PC-9 (cell line): Measurements from ENCODE around the gene APPL1. TPM values are rescaled to one million over a fixed set of nuclear protein-coding genes. Genes with fewer than 3 reads are reported as not detected.

Experiments
- BruUV-seq: library from RNA; stranded (reverse); fragments of 400-500 nt; replicated peaks from 2 replicates; lab custom pipeline; 2021; lab: Mats Ljungman, UMichigan
- CTCF ChIA-PET: fragments of 300-600 bp; sonication (Branson Sonifier 250); formaldehyde crosslinking; loops from one replicate; lab custom pipeline; 2022; ENCODE audit warnings: antibody characterized with exemption; lab: Charles Lee
- POLR2A ChIA-PET: fragments of 300-600 bp; sonication (Branson Sonifier 250); formaldehyde crosslinking; loops from one replicate; lab custom pipeline; 2022; ENCODE audit warnings: antibody characterized with exemption; ENCODE audit not compliant: unreplicated experiment; lab: Charles Lee
- DNase-seq, 2 experiments: peaks; one replicate each; pipeline versions ENCODE4 v3.0.0 to v3.0.0-alpha.2; 2015 to 2022; ENCODE audit warnings: mixed read lengths in 1 of 2
- H2AFZ ChIP-seq: fragments of 200-600 bp; sonication (generic); 2 replicates; pipeline ENCODE4 v1.8.1; 2017; ENCODE audit warnings: antibody characterized with exemption
- H3F3A ChIP-seq: fragments of 200-600 bp; sonication (generic); 2 replicates; pipeline ENCODE4 v1.8.1; 2017; ENCODE audit warnings: antibody characterized with exemption, mild to moderate bottlenecking, low read depth; ENCODE audit not compliant: insufficient read depth
- H3K27ac ChIP-seq: fragments of 200-600 bp; sonication (generic); 2 replicates; pipeline ENCODE4 v1.6.1; 2016; ENCODE audit warnings: mixed run types
- H3K27me3 ChIP-seq: fragments of 200-600 bp; sonication (generic); 2 replicates; pipeline ENCODE4 v1.6.1; 2016; ENCODE audit warnings: low read depth, mixed run types; ENCODE audit not compliant: insufficient read depth
- H3K36me3 ChIP-seq: fragments of 200-600 bp; sonication (generic); 2 replicates; pipeline ENCODE4 v1.6.1; 2016; ENCODE audit warnings: low read depth, mixed run types
- H3K4me1 ChIP-seq: fragments of 200-600 bp; sonication (generic); replicated peaks from 2 replicates; pipeline ENCODE4 v1.6.1; 2016; ENCODE audit warnings: mixed run types; ENCODE audit not compliant: insufficient read depth
- H3K4me2 ChIP-seq: fragments of 200-600 bp; sonication (generic); 2 replicates; pipeline ENCODE4 v1.6.1; 2017; ENCODE audit warnings: mixed run types
- H3K4me3 ChIP-seq: fragments of 200-600 bp; sonication (generic); 2 replicates; pipeline ENCODE4 v1.6.1; 2016; ENCODE audit warnings: mixed run types
- H3K79me2 ChIP-seq: fragments of 200-600 bp; sonication (generic); 2 replicates; pipeline ENCODE4 v1.6.1; 2017; ENCODE audit warnings: low read depth, mixed run types
- H3K9me2 ChIP-seq: fragments of 200-600 bp; sonication (generic); 2 replicates; pipeline ENCODE4 v1.8.1; 2017; ENCODE audit warnings: mild to moderate bottlenecking; ENCODE audit not compliant: insufficient read depth
- H3K9me3 ChIP-seq: fragments of 200-600 bp; sonication (generic); 2 replicates; pipeline ENCODE4 v1.8.1; 2016; ENCODE audit warnings: low read depth; ENCODE audit not compliant: insufficient read depth
- H4K20me1 ChIP-seq: fragments of 200-600 bp; sonication (generic); 2 replicates; pipeline ENCODE4 v1.8.1; 2017; ENCODE audit not compliant: insufficient read depth
- EZH2 ChIP-seq: fragments of 200-600 bp; sonication (generic); IDR thresholded peaks from 2 replicates; pipeline ENCODE4 v1.8.0; 2017; ENCODE audit warnings: antibody characterized with exemption, low read depth
- intact Hi-C: fragments of 100-400 bp; cut with micrococcal nuclease; formaldehyde crosslinking; loops from one replicate; pipeline ENCODE4 v1.10.0; 2022; ENCODE audit not compliant: unreplicated experiment
- total RNA-seq: library from RNA; stranded (reverse); gene quantifications from 2 replicates; pipeline ENCODE4 v1.2.3, GENCODE V29; 2021
- TF ChIP-seq, protein P1 (sequence below): fragments of 200-600 bp; sonication (generic); conservative IDR thresholded peaks from 2 replicates; pipeline ENCODE4 v1.6.1; 2017; ENCODE audit warnings: mixed run types, antibody characterized with exemption, mild to moderate bottlenecking, moderate library complexity

Gene APPL1
- total RNA-seq, 1 experiment from 2014 or later, result 34.1 TPM

DNA sequence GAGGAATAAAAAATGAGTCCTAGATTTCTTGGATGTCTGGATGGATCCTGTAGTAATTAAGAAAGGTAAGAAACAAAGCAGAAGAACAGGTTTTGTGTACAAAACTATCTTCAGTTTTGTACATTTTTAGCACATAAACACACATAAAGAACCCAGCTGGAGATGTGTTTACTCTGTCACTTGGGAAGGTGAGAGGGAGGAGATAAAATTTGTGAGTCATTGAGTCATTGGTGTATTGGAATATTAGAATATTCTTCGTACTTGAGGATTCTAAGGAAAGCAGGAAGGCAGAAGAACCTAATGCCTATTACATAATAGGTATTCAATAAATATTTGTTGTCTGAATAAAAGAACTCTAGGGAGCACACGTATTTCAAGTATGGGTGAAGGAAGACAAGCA lies 17.4 kb downstream of the APPL1 start:
- Histone ChIP-seq H3K4me2 (no peak overlapping the region), H4K20me1 (no peaks in the 10 kb centered on the region), H3K4me1 (no peaks in the 10 kb centered on the region), H3K4me3 (no peak overlapping the region), H3K27ac (no peak overlapping the region), H3K79me2 (no peaks in the 10 kb centered on the region), H3F3A (no peaks in the 10 kb centered on the region; the same call in 1 of the 2 replicates), H3K9me3 (no peaks in the 10 kb centered on the region), H3K27me3 (no peaks in the 10 kb centered on the region), H2AFZ (no peak overlapping the region), H3K9me2 (no peaks in the 10 kb centered on the region; the same call in 1 of the 2 replicates), H3K36me3 (no peaks in the 10 kb centered on the region)
- no TSS peak for BruUV-seq
- no peak for TF ChIP-seq EZH2
- TF ChIP-seq, protein P1, sequence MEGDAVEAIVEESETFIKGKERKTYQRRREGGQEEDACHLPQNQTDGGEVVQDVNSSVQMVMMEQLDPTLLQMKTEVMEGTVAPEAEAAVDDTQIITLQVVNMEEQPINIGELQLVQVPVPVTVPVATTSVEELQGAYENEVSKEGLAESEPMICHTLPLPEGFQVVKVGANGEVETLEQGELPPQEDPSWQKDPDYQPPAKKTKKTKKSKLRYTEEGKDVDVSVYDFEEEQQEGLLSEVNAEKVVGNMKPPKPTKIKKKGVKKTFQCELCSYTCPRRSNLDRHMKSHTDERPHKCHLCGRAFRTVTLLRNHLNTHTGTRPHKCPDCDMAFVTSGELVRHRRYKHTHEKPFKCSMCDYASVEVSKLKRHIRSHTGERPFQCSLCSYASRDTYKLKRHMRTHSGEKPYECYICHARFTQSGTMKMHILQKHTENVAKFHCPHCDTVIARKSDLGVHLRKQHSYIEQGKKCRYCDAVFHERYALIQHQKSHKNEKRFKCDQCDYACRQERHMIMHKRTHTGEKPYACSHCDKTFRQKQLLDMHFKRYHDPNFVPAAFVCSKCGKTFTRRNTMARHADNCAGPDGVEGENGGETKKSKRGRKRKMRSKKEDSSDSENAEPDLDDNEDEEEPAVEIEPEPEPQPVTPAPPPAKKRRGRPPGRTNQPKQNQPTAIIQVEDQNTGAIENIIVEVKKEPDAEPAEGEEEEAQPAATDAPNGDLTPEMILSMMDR, result no peak
- ChIA-PET POLR2A (no interaction called here), CTCF (no interaction called here)
- no peak for DNase-seq
- intact Hi-C loops, result no loop called here

DNA sequence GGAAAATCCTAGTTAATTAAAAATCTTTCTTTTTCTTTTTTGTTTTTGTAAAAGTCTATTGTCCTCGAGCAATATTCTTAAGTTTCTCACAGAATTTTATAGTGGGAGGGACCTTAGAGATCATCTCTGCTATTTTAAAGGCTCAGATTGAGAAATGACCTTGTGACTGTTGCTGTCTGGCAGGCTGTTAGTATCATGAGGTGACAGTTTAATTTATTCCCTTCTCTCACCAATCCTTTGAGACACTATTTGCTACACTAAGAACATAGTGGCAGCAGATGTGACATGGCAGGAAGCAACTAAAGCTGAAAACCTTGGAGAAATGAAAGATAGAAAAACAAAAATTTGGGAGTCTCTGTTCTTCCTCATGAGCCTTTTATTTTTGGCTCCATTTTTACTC lies 24.9 kb downstream of the APPL1 start:
- no peak for DNase-seq

GRCh38 chr3:57256844-57257243 lies 29.3 kb downstream of the APPL1 start:
- H3K9me2 ChIP-seq, result no peaks in the 10 kb centered on the region
- H3K36me3 ChIP-seq, result peaks cover 9% of the 10 kb centered on the region
- H3K79me2 ChIP-seq, result no peaks in the 10 kb centered on the region
- no peaks in the 10 kb centered on the region; the same call in 1 of the 2 replicates for H4K20me1 ChIP-seq
- no peaks in the 10 kb centered on the region for H3F3A ChIP-seq
- H3K27me3 ChIP-seq, result no peaks in the 10 kb centered on the region
- no peak overlapping the region for H3K4me3 ChIP-seq
- no peak for TF ChIP-seq EZH2
- TF ChIP-seq, protein P1, result no peak
- no peak overlapping the region for H3K27ac ChIP-seq
- POLR2A ChIA-PET, result no interaction called here
- intact Hi-C loops, result no loop called here
- H3K9me3 ChIP-seq, result no peaks in the 10 kb centered on the region
- DNase-seq, result no peak
- CTCF ChIA-PET, result no interaction called here
- H2AFZ ChIP-seq, result no peak overlapping the region
- H3K4me2 ChIP-seq, result no peak overlapping the region
- BruUV-seq, result no TSS peak
- H3K4me1 ChIP-seq, result no peaks in the 10 kb centered on the region

More for the DNA sequence above, 24.9 kb downstream of the APPL1 start:
- Histone ChIP-seq H3F3A (no peaks in the 10 kb centered on the region), H3K27me3 (no peaks in the 10 kb centered on the region), H3K79me2 (no peaks in the 10 kb centered on the region), H3K4me2 (no peak overlapping the region), H2AFZ (no peak overlapping the region), H4K20me1 (no peaks in the 10 kb centered on the region), H3K4me1 (no peaks in the 10 kb centered on the region), H3K36me3 (peaks cover 9% of the 10 kb centered on the region), H3K4me3 (no peak overlapping the region), H3K27ac (no peak overlapping the region), H3K9me2 (no peaks in the 10 kb centered on the region), H3K9me3 (no peaks in the 10 kb centered on the region)
- ChIA-PET CTCF (no interaction called here), POLR2A (no interaction called here)
- intact Hi-C loops, result no loop called here
- no peak for TF ChIP-seq EZH2
- TF ChIP-seq, protein P1, result no peak
- no TSS peak for BruUV-seq
